Nephron progenitor cell (in vitro differentiated cells): Measurements from ENCODE around the gene MTG1.

Experiments used
- DNase-seq: peaks from one replicate; pipeline ENCODE4 v3.0.0; 2021
- H3K27ac Mint-ChIP-seq: 2 replicates; pipeline ENCODE4 v1.8.0; 2021; ENCODE audit warnings: mild to moderate bottlenecking, moderate library complexity, mixed read lengths
- H3K27me3 Mint-ChIP-seq: 2 replicates; pipeline ENCODE4 v1.8.0; 2021; ENCODE audit warnings: mild to moderate bottlenecking, low read depth, mixed read lengths; ENCODE audit not compliant: poor library complexity
- H3K36me3 Mint-ChIP-seq: 2 replicates; pipeline ENCODE4 v1.8.0; 2021; ENCODE audit warnings: low read depth, mixed read lengths
- H3K4me1 Mint-ChIP-seq: 2 replicates; pipeline ENCODE4 v1.8.0; 2021; ENCODE audit warnings: mixed read lengths
- H3K4me3 Mint-ChIP-seq: 2 replicates; pipeline ENCODE4 v1.8.0; 2021; ENCODE audit warnings: mild to moderate bottlenecking, moderate library complexity, mixed read lengths
- H3K9me3 Mint-ChIP-seq: 2 replicates; pipeline ENCODE4 v1.8.0; 2021; ENCODE audit warnings: mild to moderate bottlenecking, moderate library complexity, mixed read lengths
- TF ChIP-seq, protein P1 (sequence below): fragments of 200-600 bp; sonication (generic); IDR thresholded peaks from 2 replicates; pipeline ENCODE4 v1.5.0; 2021; ENCODE audit warnings: antibody characterized with exemption

Gene MTG1

GRCh38 chr10:133394064-133394663, at the start of gene MTG1:
MTG1 (plus strand) TSS chr10:133394157; CDS start chr10:133394221, 64 bp downstream.
- H3K9me3 Mint-ChIP-seq = no peaks in the 10 kb centered on the region
- peaks cover 8% of the 10 kb centered on the region for H3K27me3 Mint-ChIP-seq
- TF ChIP-seq, protein P1, sequence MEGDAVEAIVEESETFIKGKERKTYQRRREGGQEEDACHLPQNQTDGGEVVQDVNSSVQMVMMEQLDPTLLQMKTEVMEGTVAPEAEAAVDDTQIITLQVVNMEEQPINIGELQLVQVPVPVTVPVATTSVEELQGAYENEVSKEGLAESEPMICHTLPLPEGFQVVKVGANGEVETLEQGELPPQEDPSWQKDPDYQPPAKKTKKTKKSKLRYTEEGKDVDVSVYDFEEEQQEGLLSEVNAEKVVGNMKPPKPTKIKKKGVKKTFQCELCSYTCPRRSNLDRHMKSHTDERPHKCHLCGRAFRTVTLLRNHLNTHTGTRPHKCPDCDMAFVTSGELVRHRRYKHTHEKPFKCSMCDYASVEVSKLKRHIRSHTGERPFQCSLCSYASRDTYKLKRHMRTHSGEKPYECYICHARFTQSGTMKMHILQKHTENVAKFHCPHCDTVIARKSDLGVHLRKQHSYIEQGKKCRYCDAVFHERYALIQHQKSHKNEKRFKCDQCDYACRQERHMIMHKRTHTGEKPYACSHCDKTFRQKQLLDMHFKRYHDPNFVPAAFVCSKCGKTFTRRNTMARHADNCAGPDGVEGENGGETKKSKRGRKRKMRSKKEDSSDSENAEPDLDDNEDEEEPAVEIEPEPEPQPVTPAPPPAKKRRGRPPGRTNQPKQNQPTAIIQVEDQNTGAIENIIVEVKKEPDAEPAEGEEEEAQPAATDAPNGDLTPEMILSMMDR = no peak
- H3K4me1 Mint-ChIP-seq = peaks cover 35% of the 10 kb centered on the region
- peak within 1 kb of the TSS; percentile 97 for H3K27ac Mint-ChIP-seq
- peaks cover 34% of the 10 kb centered on the region for H3K36me3 Mint-ChIP-seq
- peak; percentile 99 for DNase-seq
- H3K4me3 Mint-ChIP-seq = peak within 1 kb of the TSS; percentile 97

DNA sequence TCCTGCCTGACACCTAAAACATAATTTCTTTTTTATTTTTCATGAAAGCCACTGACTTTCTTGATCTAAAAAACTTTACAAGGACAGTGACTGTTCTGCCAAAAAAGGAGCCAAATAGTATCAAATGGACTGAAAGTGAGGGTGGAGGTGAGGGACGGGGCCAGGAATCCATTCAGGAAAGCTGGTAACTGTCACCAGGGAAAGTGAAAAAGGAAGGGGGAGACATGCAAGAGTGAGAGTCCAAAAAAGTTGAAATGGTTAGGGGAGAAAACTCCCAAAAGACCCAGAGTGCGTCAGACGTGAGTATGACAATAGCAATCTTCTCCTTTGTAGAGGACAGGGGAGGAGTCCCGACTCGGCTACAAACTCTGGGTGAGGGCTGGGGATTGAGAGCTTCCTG, 49.7 kb upstream of the MTG1 start:
- Mint-ChIP-seq H3K27me3 (peaks cover 39% of the 10 kb centered on the region), H3K27ac (no peak overlapping the region), H3K9me3 (peaks cover 19% of the 10 kb centered on the region), H3K36me3 (no peaks in the 10 kb centered on the region), H3K4me3 (no peak overlapping the region), H3K4me1 (peaks cover 11% of the 10 kb centered on the region)
- TF ChIP-seq, protein P1 = no peak
- DNase-seq = no peak

GRCh38 chr10:133346413-133346812, 47.5 kb upstream of the MTG1 start:
- DNase-seq = no peak
- Mint-ChIP-seq H3K36me3 (no peaks in the 10 kb centered on the region), H3K27ac (no peak overlapping the region), H3K27me3 (peaks cover 37% of the 10 kb centered on the region), H3K4me1 (peaks cover 13% of the 10 kb centered on the region), H3K4me3 (no peak overlapping the region), H3K9me3 (peaks cover 13% of the 10 kb centered on the region)
- TF ChIP-seq, protein P1 = no peak

GRCh38 chr10:133347710-133348517, 46.0 kb upstream of the MTG1 start:
- DNase-seq = no peak
- H3K9me3 Mint-ChIP-seq = peaks cover 7% of the 10 kb centered on the region

GRCh38 chr10:133349160-133349568, 44.8 kb upstream of the MTG1 start:
- Mint-ChIP-seq H3K36me3 (no peaks in the 10 kb centered on the region), H3K4me1 (peaks cover 6% of the 10 kb centered on the region), H3K27ac (no peak overlapping the region), H3K9me3 (peaks cover 7% of the 10 kb centered on the region), H3K4me3 (no peak overlapping the region), H3K27me3 (peaks cover 19% of the 10 kb centered on the region)
- TF ChIP-seq, protein P1 = no peak
- DNase-seq = no peak

More at GRCh38 chr10:133347710-133348517, 46.0 kb upstream of the MTG1 start:
- no peak overlapping the region for H3K4me3 Mint-ChIP-seq
- H3K27me3 Mint-ChIP-seq = peaks cover 27% of the 10 kb centered on the region
- no peak overlapping the region for H3K27ac Mint-ChIP-seq
- no peaks in the 10 kb centered on the region for H3K36me3 Mint-ChIP-seq
- TF ChIP-seq, protein P1 = no peak
- H3K4me1 Mint-ChIP-seq = peaks cover 13% of the 10 kb centered on the region
